Liver (tissue), 3 donors: ENCODE measurements around the gene DCDC2B.

Experiments used
- ATF3 ChIP-seq: IDR thresholded peaks from 2 replicates; pipeline ENCODE4 v1.6.1; 2016; ENCODE audit warnings: antibody characterized with exemption
- EGR1 ChIP-seq, 2 donors: IDR thresholded peaks; 2 replicates each; pipeline ENCODE4 v1.6.1; 2016 to 2018; ENCODE audit warnings: antibody characterized with exemption in 2 of 2, low read depth in 2 of 2
- FOXA1 ChIP-seq: IDR thresholded peaks from 2 replicates; pipeline ENCODE4 v1.6.1; 2016; ENCODE audit warnings: antibody characterized with exemption
- FOXA2 ChIP-seq: IDR thresholded peaks from 2 replicates; pipeline ENCODE4 v1.6.1; 2016; ENCODE audit warnings: antibody characterized with exemption
- JUND ChIP-seq, 2 donors: IDR thresholded peaks; 2 replicates each; pipeline ENCODE4 v1.6.1; 2016; ENCODE audit warnings: antibody characterized with exemption in 2 of 2
- RAD21 ChIP-seq, 2 donors: IDR thresholded peaks; 2 replicates each; pipeline ENCODE4 v1.6.1; 2016; ENCODE audit warnings: antibody characterized with exemption in 2 of 2, mild to moderate bottlenecking in 2 of 2
- SP1 ChIP-seq: IDR thresholded peaks from 2 replicates; pipeline ENCODE4 v1.6.1; 2018; ENCODE audit warnings: antibody characterized with exemption, mild to moderate bottlenecking
- TAF1 ChIP-seq: conservative IDR thresholded peaks from 2 replicates; pipeline ENCODE4 v1.6.1; 2016; ENCODE audit warnings: antibody characterized with exemption, mild to moderate bottlenecking
- YY1 ChIP-seq: IDR thresholded peaks from 2 replicates; pipeline ENCODE4 v1.6.1; 2016; ENCODE audit warnings: antibody characterized with exemption, mild to moderate bottlenecking
- TF ChIP-seq, protein P1 (sequence below): fragments of 150-350 bp; IDR thresholded peaks from 2 replicates; pipeline ENCODE4 v1.5.1; 2017; ENCODE audit warnings: improper control_type of control experiment, low read depth, low read length; ENCODE audit not compliant: missing input control
- TF ChIP-seq, protein P2 (sequence below): IDR thresholded peaks from 2 replicates; pipeline ENCODE4 v1.6.1; 2016; ENCODE audit warnings: antibody characterized with exemption, mild to moderate bottlenecking
- TF ChIP-seq, protein P3 (sequence below): IDR thresholded peaks from 2 replicates; pipeline ENCODE4 v1.6.1; 2016; ENCODE audit warnings: antibody characterized with exemption
- donor health status: healthy.
- donor health status: healthy.

DNA sequence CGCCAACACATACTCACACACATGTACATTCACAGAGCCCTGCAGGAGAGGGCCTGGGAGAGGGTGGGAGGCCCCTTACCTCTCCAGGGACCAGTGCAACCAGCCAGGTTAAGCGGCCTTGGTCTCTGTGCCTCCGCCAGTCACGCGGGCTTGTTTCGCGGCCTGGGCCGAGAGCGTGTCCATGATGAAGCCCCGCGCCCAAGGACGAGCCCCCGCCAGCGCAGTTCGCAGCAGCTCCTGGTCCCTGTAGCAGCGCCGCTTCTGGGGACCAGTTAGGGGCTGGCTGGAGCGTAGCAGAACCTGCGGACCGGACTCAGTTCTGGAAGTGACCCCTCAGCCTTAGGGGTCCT is 30.9 kb downstream of the DCDC2B start:
- TF ChIP-seq, protein P1, sequence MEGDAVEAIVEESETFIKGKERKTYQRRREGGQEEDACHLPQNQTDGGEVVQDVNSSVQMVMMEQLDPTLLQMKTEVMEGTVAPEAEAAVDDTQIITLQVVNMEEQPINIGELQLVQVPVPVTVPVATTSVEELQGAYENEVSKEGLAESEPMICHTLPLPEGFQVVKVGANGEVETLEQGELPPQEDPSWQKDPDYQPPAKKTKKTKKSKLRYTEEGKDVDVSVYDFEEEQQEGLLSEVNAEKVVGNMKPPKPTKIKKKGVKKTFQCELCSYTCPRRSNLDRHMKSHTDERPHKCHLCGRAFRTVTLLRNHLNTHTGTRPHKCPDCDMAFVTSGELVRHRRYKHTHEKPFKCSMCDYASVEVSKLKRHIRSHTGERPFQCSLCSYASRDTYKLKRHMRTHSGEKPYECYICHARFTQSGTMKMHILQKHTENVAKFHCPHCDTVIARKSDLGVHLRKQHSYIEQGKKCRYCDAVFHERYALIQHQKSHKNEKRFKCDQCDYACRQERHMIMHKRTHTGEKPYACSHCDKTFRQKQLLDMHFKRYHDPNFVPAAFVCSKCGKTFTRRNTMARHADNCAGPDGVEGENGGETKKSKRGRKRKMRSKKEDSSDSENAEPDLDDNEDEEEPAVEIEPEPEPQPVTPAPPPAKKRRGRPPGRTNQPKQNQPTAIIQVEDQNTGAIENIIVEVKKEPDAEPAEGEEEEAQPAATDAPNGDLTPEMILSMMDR: no peak
- TF ChIP-seq, protein P2, sequence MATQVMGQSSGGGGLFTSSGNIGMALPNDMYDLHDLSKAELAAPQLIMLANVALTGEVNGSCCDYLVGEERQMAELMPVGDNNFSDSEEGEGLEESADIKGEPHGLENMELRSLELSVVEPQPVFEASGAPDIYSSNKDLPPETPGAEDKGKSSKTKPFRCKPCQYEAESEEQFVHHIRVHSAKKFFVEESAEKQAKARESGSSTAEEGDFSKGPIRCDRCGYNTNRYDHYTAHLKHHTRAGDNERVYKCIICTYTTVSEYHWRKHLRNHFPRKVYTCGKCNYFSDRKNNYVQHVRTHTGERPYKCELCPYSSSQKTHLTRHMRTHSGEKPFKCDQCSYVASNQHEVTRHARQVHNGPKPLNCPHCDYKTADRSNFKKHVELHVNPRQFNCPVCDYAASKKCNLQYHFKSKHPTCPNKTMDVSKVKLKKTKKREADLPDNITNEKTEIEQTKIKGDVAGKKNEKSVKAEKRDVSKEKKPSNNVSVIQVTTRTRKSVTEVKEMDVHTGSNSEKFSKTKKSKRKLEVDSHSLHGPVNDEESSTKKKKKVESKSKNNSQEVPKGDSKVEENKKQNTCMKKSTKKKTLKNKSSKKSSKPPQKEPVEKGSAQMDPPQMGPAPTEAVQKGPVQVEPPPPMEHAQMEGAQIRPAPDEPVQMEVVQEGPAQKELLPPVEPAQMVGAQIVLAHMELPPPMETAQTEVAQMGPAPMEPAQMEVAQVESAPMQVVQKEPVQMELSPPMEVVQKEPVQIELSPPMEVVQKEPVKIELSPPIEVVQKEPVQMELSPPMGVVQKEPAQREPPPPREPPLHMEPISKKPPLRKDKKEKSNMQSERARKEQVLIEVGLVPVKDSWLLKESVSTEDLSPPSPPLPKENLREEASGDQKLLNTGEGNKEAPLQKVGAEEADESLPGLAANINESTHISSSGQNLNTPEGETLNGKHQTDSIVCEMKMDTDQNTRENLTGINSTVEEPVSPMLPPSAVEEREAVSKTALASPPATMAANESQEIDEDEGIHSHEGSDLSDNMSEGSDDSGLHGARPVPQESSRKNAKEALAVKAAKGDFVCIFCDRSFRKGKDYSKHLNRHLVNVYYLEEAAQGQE: no peak
- TF ChIP-seq, protein P3, sequence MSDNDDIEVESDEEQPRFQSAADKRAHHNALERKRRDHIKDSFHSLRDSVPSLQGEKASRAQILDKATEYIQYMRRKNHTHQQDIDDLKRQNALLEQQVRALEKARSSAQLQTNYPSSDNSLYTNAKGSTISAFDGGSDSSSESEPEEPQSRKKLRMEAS: no peak
- TF ChIP-seq YY1: no peak
- no peak for TF ChIP-seq RAD21 (IDR thresholded peaks at IDR 0.05)
- TF ChIP-seq TAF1: no peak
- TF ChIP-seq SP1: no peak
- TF ChIP-seq EGR1 (IDR thresholded peaks at IDR 0.05; ENCODE audit: low read depth in 2 of 2): no peak
- no peak for TF ChIP-seq FOXA1
- no peak for TF ChIP-seq ATF3
- no peak for TF ChIP-seq FOXA2
- no peak for TF ChIP-seq JUND (IDR thresholded peaks at IDR 0.05)
